HG03520 (cell line): ENCODE measurements around the gene EN1.
A peak's percentile ranks its signal among the peaks of the same experiment; 100 is the strongest.

Source experiments
- ATAC-seq: cut with Tn5 transposase; IDR thresholded peaks from one replicate; pipeline ENCODE4 v1.9.1; 2021; ENCODE audit warnings: mild to moderate bottlenecking, moderate library complexity; ENCODE audit not compliant: unreplicated experiment

The EN1 gene

GRCh38 chr2:118846953-118847761 lies at the start of gene EN1:
Gene EN1, minus strand, starts transcription at chr2:118847648. Its CDS starts 481 bp downstream, at chr2:118847167.
- ATAC-seq, result no peak

- ATAC-seq, result no peak
Measured at GRCh38 chr2:118893100-118893499, 45.7 kb upstream of the EN1 start.

GRCh38 chr2:118889995-118890394 lies 42.5 kb upstream of the EN1 start:
- no peak for ATAC-seq

GRCh38 chr2:118883792-118884191 lies 36.3 kb upstream of the EN1 start:
- ATAC-seq, result no peak

GRCh38 chr2:118882693-118883336 lies 35.4 kb upstream of the EN1 start:
- ATAC-seq, result peak; percentile 71

- ATAC-seq, result peak; percentile 84
Measured at GRCh38 chr2:118881490-118882129, 34.2 kb upstream of the EN1 start.

GRCh38 chr2:118880501-118880900 lies 33.1 kb upstream of the EN1 start:
- ATAC-seq, result no peak

- no peak for ATAC-seq
Measured at GRCh38 chr2:118878531-118879149, 31.2 kb upstream of the EN1 start.

GRCh38 chr2:118875318-118875717 lies 27.9 kb upstream of the EN1 start:
- no peak for ATAC-seq

- no peak for ATAC-seq
Measured at GRCh38 chr2:118874324-118874723, 26.9 kb upstream of the EN1 start.

- peak; percentile 97 for ATAC-seq
Measured at GRCh38 chr2:118865106-118865505, 17.7 kb upstream of the EN1 start.

GRCh38 chr2:118864207-118864606 lies 16.8 kb upstream of the EN1 start:
- ATAC-seq, result no peak

GRCh38 chr2:118861731-118862130 lies 14.3 kb upstream of the EN1 start:
- ATAC-seq, result no peak

- no peak for ATAC-seq
Measured at GRCh38 chr2:118861242-118861641, 13.8 kb upstream of the EN1 start.

- ATAC-seq, result no peak
Measured at GRCh38 chr2:118860506-118860905, 13.1 kb upstream of the EN1 start.

GRCh38 chr2:118859157-118859770 lies 11.8 kb upstream of the EN1 start:
- no peak for ATAC-seq

GRCh38 chr2:118858485-118859156 lies 11.2 kb upstream of the EN1 start:
- ATAC-seq, result no peak

GRCh38 chr2:118857677-118858484 lies 10.4 kb upstream of the EN1 start:
- no peak for ATAC-seq

GRCh38 chr2:118856978-118857676 lies 9.7 kb upstream of the EN1 start:
- no peak for ATAC-seq
